Measurements from ENCODE around the gene UGP2. TPM values are rescaled to one million over a fixed set of nuclear protein-coding genes. Genes with fewer than 3 reads are reported as not detected.
"Not testable (repeated sequence)": the region's sequence is repeated elsewhere in the genome, so short reads cannot be mapped to it uniquely, and the experiment has no call there.

Gene UGP2
- total RNA-seq = 10 to 100 TPM; 56.4 to 59.1 TPM

GRCh38 chr2:63841254-63842022 lies at the start of gene UGP2:
UGP2 (plus strand) TSS chr2:63841896; CDS start chr2:63842186, 290 bp downstream.
- CTCF ChIA-PET = interaction anchor here (1.0 to 2.2 kb wide), 8 partner anchors 13 to 151 kb away, joined by 3 to 7 read pairs (median 4); no protein-coding TSS in a partner anchor
- POLR2A ChIA-PET = interaction anchor here (0.6 to 1.6 kb wide), 8 partner anchors 15 to 253 kb away, joined by 3 to 8 read pairs (median 4); partner anchors contain the start of genes MDH1 and WDPCP

- CTCF ChIA-PET = no interaction called here
- POLR2A ChIA-PET = no interaction called here
Observed at GRCh38 chr2:63792530-63792929, 49.2 kb upstream of the UGP2 start.

GRCh38 chr2:63796366-63796765 lies 45.3 kb upstream of the UGP2 start:
- CTCF ChIA-PET = no interaction called here
- POLR2A ChIA-PET = no interaction called here

- ChIA-PET CTCF (no interaction called here), POLR2A (no interaction called here)
Observed at GRCh38 chr2:63796796-63797195, 44.9 kb upstream of the UGP2 start.

- CTCF ChIA-PET = no interaction called here
Observed at GRCh38 chr2:63801455-63801854, 40.2 kb upstream of the UGP2 start.

GRCh38 chr2:63805412-63805811 lies 36.3 kb upstream of the UGP2 start:
- ChIA-PET POLR2A (no interaction called here), CTCF (no interaction called here)

More at GRCh38 chr2:63801455-63801854, 40.2 kb upstream of the UGP2 start:
- POLR2A ChIA-PET = no interaction called here

- POLR2A ChIA-PET, CTCF ChIA-PET: not testable (repeated sequence)
Observed at GRCh38 chr2:63808036-63808435, 33.7 kb upstream of the UGP2 start.

GRCh38 chr2:63808911-63809310 lies 32.8 kb upstream of the UGP2 start:
- POLR2A ChIA-PET, CTCF ChIA-PET: not testable (repeated sequence)

- POLR2A ChIA-PET = no interaction called here
- CTCF ChIA-PET = no interaction called here
Observed at GRCh38 chr2:63811063-63811462, 30.6 kb upstream of the UGP2 start.

GRCh38 chr2:63811870-63812269 lies 29.8 kb upstream of the UGP2 start:
- CTCF ChIA-PET = interaction anchor here (0.6 kb wide), 1 partner anchor 349 kb away, joined by 3 read pairs; no protein-coding TSS in a partner anchor
- POLR2A ChIA-PET = not testable (repeated sequence)

- ChIA-PET POLR2A (no interaction called here), CTCF (no interaction called here)
Observed at GRCh38 chr2:63814114-63814513, 27.6 kb upstream of the UGP2 start.

- ChIA-PET POLR2A (no interaction called here), CTCF (no interaction called here)
Observed at GRCh38 chr2:63817382-63817781, 24.3 kb upstream of the UGP2 start.

- POLR2A ChIA-PET = no interaction called here
Observed at GRCh38 chr2:63818271-63818670, 23.4 kb upstream of the UGP2 start.

GRCh38 chr2:63819256-63819655 lies 22.4 kb upstream of the UGP2 start:
- POLR2A ChIA-PET = no interaction called here
- CTCF ChIA-PET = interaction anchor here (1.1 kb wide), 1 partner anchor 22 kb away, joined by 3 read pairs; the partner anchor contains the start of gene UGP2

More at GRCh38 chr2:63818271-63818670, 23.4 kb upstream of the UGP2 start:
- CTCF ChIA-PET = interaction anchor here (0.6 kb wide), 1 partner anchor 43 kb away, joined by 4 read pairs; no protein-coding TSS in a partner anchor

- CTCF ChIA-PET = interaction anchor here (1.1 kb wide), 1 partner anchor 21 kb away, joined by 3 read pairs; the partner anchor contains the start of gene UGP2
- POLR2A ChIA-PET = no interaction called here
Observed at GRCh38 chr2:63819765-63820717, 21.7 kb upstream of the UGP2 start.

- POLR2A ChIA-PET = no interaction called here
- CTCF ChIA-PET = no interaction called here
Observed at GRCh38 chr2:63820969-63821368, 20.7 kb upstream of the UGP2 start.

- ChIA-PET CTCF (no interaction called here), POLR2A (no interaction called here)
Observed at GRCh38 chr2:63821396-63821795, 20.3 kb upstream of the UGP2 start.

GRCh38 chr2:63822478-63822877 lies 19.2 kb upstream of the UGP2 start:
- CTCF ChIA-PET = no interaction called here
- POLR2A ChIA-PET = no interaction called here

GRCh38 chr2:63827749-63828148 lies 13.9 kb upstream of the UGP2 start:
- CTCF ChIA-PET = no interaction called here
- POLR2A ChIA-PET = no interaction called here

- ChIA-PET CTCF (no interaction called here), POLR2A (no interaction called here)
Observed at GRCh38 chr2:63831176-63831575, 10.5 kb upstream of the UGP2 start.

GRCh38 chr2:63834401-63834800 lies 7.3 kb upstream of the UGP2 start:
- ChIA-PET CTCF (no interaction called here), POLR2A (no interaction called here)

Measured in activated CD8-positive, alpha-beta memory T cell treated with anti-CD3 and anti-CD28 coated beads for 36 hours (primary cell).